ENCODE data around the gene ADH4.
"Not testable (repeated sequence)": the region's sequence is repeated elsewhere in the genome, so short reads cannot be mapped to it uniquely, and the experiment has no call there.

ADH4 gene

GRCh38 chr4:99102634-99103033, 41.5 kb downstream of the ADH4 start (continued):
- TF ChIP-seq PATZ1 (CRISPR knock-in tag; IDR thresholded peaks at IDR 0.05; ENCODE audit: borderline replicate concordance): no peak
- TF ChIP-seq CSDC2 (CRISPR knock-in tag; IDR thresholded peaks at IDR 0.05): no peak

- ATAC-seq: peak; percentile 55
- TF ChIP-seq ZC3H10 (CRISPR knock-in tag; IDR thresholded peaks at IDR 0.05): no peak
- no peak for TF ChIP-seq ARNTL (CRISPR knock-in tag; IDR thresholded peaks at IDR 0.05; ENCODE audit: borderline replicate concordance, low read depth)
- TF ChIP-seq OSR1 (CRISPR knock-in tag; IDR thresholded peaks at IDR 0.05): no peak
- no peak for TF ChIP-seq PATZ1 (CRISPR knock-in tag; IDR thresholded peaks at IDR 0.05; ENCODE audit: borderline replicate concordance)
- TF ChIP-seq ZFP30 (CRISPR knock-in tag; IDR thresholded peaks at IDR 0.05): no peak
- no peak for TF ChIP-seq CSRNP3 (CRISPR knock-in tag; IDR thresholded peaks at IDR 0.05)
- TF ChIP-seq TSHZ2 (CRISPR knock-in tag; IDR thresholded peaks at IDR 0.05): no peak
- no peak for TF ChIP-seq PPARA (CRISPR knock-in tag; IDR thresholded peaks at IDR 0.05; ENCODE audit: borderline replicate concordance)
- TF ChIP-seq ZNF565 (CRISPR knock-in tag; conservative IDR thresholded peaks at IDR 0.05; ENCODE audit: low read depth): no peak
- TF ChIP-seq RARB (CRISPR knock-in tag; IDR thresholded peaks at IDR 0.05): no peak
- no peak for TF ChIP-seq ZFP3 (CRISPR knock-in tag; IDR thresholded peaks at IDR 0.05)
Observed at GRCh38 chr4:99100876-99101275, 43.2 kb downstream of the ADH4 start.

- ATAC-seq: not testable (repeated sequence)
Observed at GRCh38 chr4:99099814-99100213, 44.3 kb downstream of the ADH4 start.

GRCh38 chr4:99099311-99099710, 44.8 kb downstream of the ADH4 start:
- ATAC-seq: no peak
- TF ChIP-seq TSHZ2 (CRISPR knock-in tag; IDR thresholded peaks at IDR 0.05) (no peak), TOX (CRISPR knock-in tag; IDR thresholded peaks at IDR 0.05; ENCODE audit: borderline replicate concordance) (no peak), ARNTL (CRISPR knock-in tag; IDR thresholded peaks at IDR 0.05; ENCODE audit: borderline replicate concordance, low read depth) (no peak), RARB (CRISPR knock-in tag; IDR thresholded peaks at IDR 0.05) (no peak), ISL1 (CRISPR knock-in tag; IDR thresholded peaks at IDR 0.05) (no peak), PATZ1 (CRISPR knock-in tag; IDR thresholded peaks at IDR 0.05; ENCODE audit: borderline replicate concordance) (no peak), BACH2 (CRISPR knock-in tag; IDR thresholded peaks at IDR 0.05; ENCODE audit: borderline replicate concordance) (no peak), ESRRG (CRISPR knock-in tag; IDR thresholded peaks at IDR 0.05) (no peak), POU6F1 (CRISPR knock-in tag; IDR thresholded peaks at IDR 0.05; ENCODE audit: borderline replicate concordance, low read depth) (no peak), PPARA (CRISPR knock-in tag; IDR thresholded peaks at IDR 0.05; ENCODE audit: borderline replicate concordance) (no peak), ZFP3 (CRISPR knock-in tag; IDR thresholded peaks at IDR 0.05) (no peak), TCF4 (CRISPR knock-in tag; IDR thresholded peaks at IDR 0.05; ENCODE audit: borderline replicate concordance) (no peak), ZFP30 (CRISPR knock-in tag; IDR thresholded peaks at IDR 0.05) (no peak), OSR1 (CRISPR knock-in tag; IDR thresholded peaks at IDR 0.05) (no peak), ZC3H10 (CRISPR knock-in tag; IDR thresholded peaks at IDR 0.05) (no peak), CSDC2 (CRISPR knock-in tag; IDR thresholded peaks at IDR 0.05) (no peak), GLIS3 (CRISPR knock-in tag; IDR thresholded peaks at IDR 0.05) (no peak), SNAI2 (CRISPR knock-in tag; IDR thresholded peaks at IDR 0.05) (no peak)

GRCh38 chr4:99091841-99092240, 52.3 kb downstream of the ADH4 start:
- ATAC-seq: not testable (repeated sequence)

All from SK-N-SH treated with all-trans-retinoic acid at 6 μM for 48 hours (cell line).